HG02642 (cell line): ENCODE data around the gene DYRK1A.
A peak's percentile ranks its signal among the peaks of the same experiment; 100 is the strongest.

Experiments used
- ATAC-seq: cut with Tn5 transposase; IDR thresholded peaks from one replicate; pipeline ENCODE4 v1.9.1; 2021; ENCODE audit warnings: mild to moderate bottlenecking; ENCODE audit not compliant: unreplicated experiment, poor library complexity

DYRK1A gene

GRCh38 chr21:37561941-37562919, 195.7 kb downstream of the DYRK1A start:
- ATAC-seq, result no peak

GRCh38 chr21:37562920-37563640, 196.5 kb downstream of the DYRK1A start:
- ATAC-seq, result peak; percentile 24

GRCh38 chr21:37563641-37564340, 197.2 kb downstream of the DYRK1A start:
- ATAC-seq, result peak; percentile 92

GRCh38 chr21:37564341-37564923, 197.9 kb downstream of the DYRK1A start:
- ATAC-seq, result peak; percentile 47

GRCh38 chr21:37564924-37565529, 198.5 kb downstream of the DYRK1A start:
- ATAC-seq, result no peak

- ATAC-seq, result no peak
Observed at GRCh38 chr21:37565530-37566223, 199.1 kb downstream of the DYRK1A start.

GRCh38 chr21:37566790-37567615, 200.4 kb downstream of the DYRK1A start:
- no peak for ATAC-seq

- no peak for ATAC-seq
Observed at GRCh38 chr21:37568415-37568814, 201.8 kb downstream of the DYRK1A start.

- ATAC-seq, result no peak
Observed at GRCh38 chr21:37568916-37569315, 202.3 kb downstream of the DYRK1A start.

GRCh38 chr21:37571442-37571841, 204.9 kb downstream of the DYRK1A start:
- no peak for ATAC-seq

- no peak for ATAC-seq
Observed at GRCh38 chr21:37574316-37574715, 207.7 kb downstream of the DYRK1A start.

GRCh38 chr21:37574751-37575150, 208.2 kb downstream of the DYRK1A start:
- ATAC-seq, result no peak

- no peak for ATAC-seq
Observed at GRCh38 chr21:37575580-37575979, 209.0 kb downstream of the DYRK1A start.
